Activated CD4-positive, CD25-positive, alpha-beta regulatory T cell treated with anti-CD3 and anti-CD28 coated beads, Interleukin-2, amount 50 U/mL, for 72 hours (primary cell): ENCODE results near the gene METTL2A.
"Not testable (repeated sequence)": the region's sequence is repeated elsewhere in the genome, so short reads cannot be mapped to it uniquely, and the experiment has no call there.

Experiments
- DNase-seq: peaks from one replicate; pipeline ENCODE4 v3.0.0; 2021

METTL2A gene

GRCh38 chr17:62423647-62424461, at the start of gene METTL2A:
TSS of gene METTL2A (plus strand) at chr17:62423897. CDS start at chr17:62423903, 6 bp downstream.
- peak; percentile 80 for DNase-seq

GRCh38 chr17:62380253-62380652, 43.4 kb upstream of the METTL2A start, which contains the start of gene EFCAB3:
TSS of gene EFCAB3 (plus strand) at chr17:62380553. CDS start at chr17:62382980, 2,427 bp downstream.
- DNase-seq: no peak

GRCh38 chr17:62381561-62381960, 42.1 kb upstream of the METTL2A start:
- no peak for DNase-seq

GRCh38 chr17:62388856-62389255, 34.8 kb upstream of the METTL2A start:
- DNase-seq: no peak

- DNase-seq: no peak
Observed at GRCh38 chr17:62392908-62393307, 30.8 kb upstream of the METTL2A start.

GRCh38 chr17:62398891-62399290, 24.8 kb upstream of the METTL2A start:
- DNase-seq: no peak

GRCh38 chr17:62405451-62405850, 18.2 kb upstream of the METTL2A start:
- no peak for DNase-seq

GRCh38 chr17:62413090-62413489, 10.6 kb upstream of the METTL2A start:
- DNase-seq: not testable (repeated sequence)

- not testable (repeated sequence) for DNase-seq
Observed at GRCh38 chr17:62426214-62426613, 2.5 kb downstream of the METTL2A start.

- not testable (repeated sequence) for DNase-seq
Observed at GRCh38 chr17:62435251-62435650, 11.6 kb downstream of the METTL2A start.

- DNase-seq: not testable (repeated sequence)
Observed at GRCh38 chr17:62441181-62441580, 17.5 kb downstream of the METTL2A start.

GRCh38 chr17:62444063-62444462, 20.4 kb downstream of the METTL2A start:
- DNase-seq: no peak

- not testable (repeated sequence) for DNase-seq
Observed at GRCh38 chr17:62445791-62446190, 22.1 kb downstream of the METTL2A start.

GRCh38 chr17:62452195-62452594, 28.5 kb downstream of the METTL2A start:
- DNase-seq: not testable (repeated sequence)

GRCh38 chr17:62453041-62453440, 29.3 kb downstream of the METTL2A start:
- DNase-seq: not testable (repeated sequence)

- DNase-seq: not testable (repeated sequence)
Observed at GRCh38 chr17:62453656-62454055, 30.0 kb downstream of the METTL2A start.

- not testable (repeated sequence) for DNase-seq
Observed at GRCh38 chr17:62454111-62454510, 30.4 kb downstream of the METTL2A start.

GRCh38 chr17:62456016-62456415, 32.3 kb downstream of the METTL2A start:
- DNase-seq: no peak

- DNase-seq: not testable (repeated sequence)
Observed at GRCh38 chr17:62458483-62458882, 34.8 kb downstream of the METTL2A start.

- not testable (repeated sequence) for DNase-seq
Observed at GRCh38 chr17:62464422-62464821, 40.7 kb downstream of the METTL2A start.

- DNase-seq: not testable (repeated sequence)
Observed at GRCh38 chr17:62465271-62465670, 41.6 kb downstream of the METTL2A start.

GRCh38 chr17:62470666-62471379, 47.1 kb downstream of the METTL2A start:
- peak; percentile 55 for DNase-seq

GRCh38 chr17:62471380-62471880, 47.7 kb downstream of the METTL2A start:
- DNase-seq: not testable (repeated sequence)
